Muscle of arm (tissue), 12 donors: Measurements from ENCODE around the gene MAOB. TPM values are rescaled to one million over a fixed set of nuclear protein-coding genes. Genes with fewer than 3 reads are reported as not detected.

Source experiments
- DNase-seq: peaks from one replicate; pipeline ENCODE4 v3.0.0-alpha.2; 2013
- polyA plus RNA-seq, 12 donors: library from polyadenylated mRNA; unstranded; fragments of 120-200 nt; gene quantifications; one replicate each; pipeline ENCODE4 v1.2.1, GENCODE V29; 2013; ENCODE audit not compliant: insufficient read length in 12 of 12

Gene MAOB
- polyA plus RNA-seq, 12 donors, result 0.73 to 8.2 (median 1.1) TPM; not detected in 1

DNA sequence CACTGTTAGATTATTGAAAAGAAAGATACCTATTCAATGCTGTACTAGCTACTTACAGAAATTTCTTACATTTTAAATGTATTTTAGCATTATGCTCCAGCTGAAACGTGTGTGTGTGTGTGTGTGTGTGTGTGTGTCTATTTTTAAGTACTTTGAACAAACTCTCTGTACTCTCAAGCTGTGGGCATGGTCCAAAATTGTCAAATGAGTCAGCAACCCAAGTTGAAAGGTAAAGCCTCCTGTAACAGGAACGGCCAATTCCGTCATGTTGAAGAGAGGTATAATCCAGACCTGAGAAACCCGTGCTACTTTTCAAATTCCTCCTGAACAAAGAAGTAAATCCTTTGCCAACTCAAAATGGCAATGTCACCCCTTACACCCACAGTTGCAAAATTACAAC is 20.5 kb downstream of the MAOB start:
- DNase-seq, result no peak

GRCh38 chrX:43860646-43861370 is 21.4 kb downstream of the MAOB start:
- DNase-seq, result no peak

DNA sequence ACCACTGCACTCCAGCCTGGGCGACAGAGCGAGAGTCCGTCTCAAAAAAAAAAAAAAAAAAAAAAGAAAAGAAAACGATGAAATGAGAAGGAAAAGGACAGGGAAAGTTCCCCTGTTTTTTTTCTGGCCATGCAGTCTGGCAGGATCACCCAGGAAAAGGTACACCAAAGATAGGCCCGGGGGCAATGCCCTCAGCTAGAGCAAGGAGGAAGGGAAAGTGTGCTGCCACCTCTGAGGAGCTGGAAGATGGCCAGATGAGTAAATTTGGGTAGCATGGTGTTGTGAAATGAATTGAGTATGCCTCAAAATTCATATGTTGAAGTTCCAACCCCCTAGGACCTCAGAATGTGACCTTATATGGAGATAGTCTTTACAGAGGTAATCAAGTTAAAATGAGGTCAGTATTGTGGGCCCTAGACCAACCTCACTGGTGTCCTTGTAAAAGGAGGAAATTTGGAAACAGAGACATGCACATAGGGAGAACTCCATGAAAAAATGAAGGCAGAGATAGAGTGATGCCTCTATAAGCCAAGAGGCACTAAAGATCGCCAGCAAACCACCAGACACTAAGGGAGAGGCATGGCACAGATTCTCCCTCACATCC is 28.9 kb downstream of the MAOB start:
- DNase-seq, result no peak

DNA sequence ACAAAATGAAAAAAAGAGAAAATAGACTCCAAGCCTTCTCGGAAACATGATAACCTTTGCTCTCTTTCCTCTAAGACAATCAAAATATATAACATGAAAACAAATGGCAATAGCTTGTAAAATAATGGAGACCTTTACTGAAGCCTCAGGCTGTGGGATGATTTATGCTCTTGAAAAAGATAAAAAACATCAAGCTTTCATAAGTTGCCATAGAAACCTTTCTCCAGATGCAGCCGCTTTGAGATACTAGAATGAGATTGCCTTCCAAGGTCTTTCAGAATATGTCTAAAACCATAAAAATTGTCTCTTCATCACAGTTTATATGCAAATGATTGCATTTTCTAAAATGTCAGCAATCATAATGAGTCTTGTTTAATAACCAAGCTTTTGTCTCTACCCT is 31.6 kb downstream of the MAOB start:
- DNase-seq, result no peak

GRCh38 chrX:43849173-43849572 is 33.1 kb downstream of the MAOB start:
- DNase-seq, result no peak

DNA sequence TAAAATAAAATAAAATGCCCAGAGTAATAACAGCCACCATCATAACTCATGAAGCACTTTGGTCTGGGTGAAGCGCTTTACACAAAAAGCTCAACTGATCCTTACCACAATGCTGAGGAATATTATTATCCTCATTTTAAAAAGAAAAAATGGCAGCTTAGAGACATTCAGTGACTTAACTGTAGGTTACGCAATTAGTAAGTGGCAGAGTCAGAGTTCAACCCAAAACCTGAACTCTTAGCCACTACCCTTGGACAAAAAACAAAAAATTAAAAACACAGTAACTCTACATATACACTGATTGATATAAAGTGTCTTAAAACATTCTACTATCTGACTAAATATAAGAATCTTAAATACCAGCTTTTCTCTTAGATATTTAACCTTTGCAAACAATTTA is 34.9 kb downstream of the MAOB start:
- DNase-seq, result no peak

- no peak for DNase-seq
Measured at GRCh38 chrX:43846558-43846957, 35.7 kb downstream of the MAOB start.

DNA sequence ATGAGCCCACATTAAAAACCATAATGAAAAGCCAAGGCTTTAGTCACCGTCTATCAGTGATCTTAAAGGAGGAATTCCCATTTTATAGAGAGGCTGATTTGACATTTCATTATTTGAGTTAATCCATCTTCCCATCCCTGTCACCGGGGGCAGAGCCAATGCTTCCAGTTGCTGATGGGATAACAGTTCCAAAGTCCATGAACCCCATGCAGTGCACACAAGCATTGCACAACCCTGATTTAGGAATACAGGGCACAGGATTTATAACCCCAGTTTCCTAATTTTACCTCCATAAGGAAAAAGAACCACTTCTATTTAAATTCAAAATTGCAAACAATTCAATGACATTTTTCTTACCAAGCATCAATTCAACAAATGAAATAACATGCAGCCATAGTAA is 36.5 kb downstream of the MAOB start:
- DNase-seq, result no peak

DNA sequence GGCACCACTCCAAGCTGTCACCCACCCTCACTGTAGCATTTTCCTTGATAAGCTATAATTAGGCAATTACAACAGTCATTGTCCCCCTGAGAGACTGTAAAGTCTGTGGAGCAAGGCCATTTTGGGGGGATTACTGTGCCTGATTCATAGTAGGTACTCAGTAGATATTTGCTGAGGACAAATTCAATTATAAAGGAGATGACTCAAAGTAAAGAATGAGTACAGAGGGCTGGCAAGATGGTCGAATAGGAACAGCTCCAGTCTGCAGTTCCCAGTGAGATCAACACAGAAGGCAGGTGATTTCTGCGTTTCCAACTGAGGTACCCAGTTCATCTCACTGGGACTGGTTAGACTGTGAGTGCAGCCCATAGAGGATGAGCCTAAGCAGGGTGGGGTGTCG is 42.0 kb downstream of the MAOB start:
- no peak for DNase-seq

DNA sequence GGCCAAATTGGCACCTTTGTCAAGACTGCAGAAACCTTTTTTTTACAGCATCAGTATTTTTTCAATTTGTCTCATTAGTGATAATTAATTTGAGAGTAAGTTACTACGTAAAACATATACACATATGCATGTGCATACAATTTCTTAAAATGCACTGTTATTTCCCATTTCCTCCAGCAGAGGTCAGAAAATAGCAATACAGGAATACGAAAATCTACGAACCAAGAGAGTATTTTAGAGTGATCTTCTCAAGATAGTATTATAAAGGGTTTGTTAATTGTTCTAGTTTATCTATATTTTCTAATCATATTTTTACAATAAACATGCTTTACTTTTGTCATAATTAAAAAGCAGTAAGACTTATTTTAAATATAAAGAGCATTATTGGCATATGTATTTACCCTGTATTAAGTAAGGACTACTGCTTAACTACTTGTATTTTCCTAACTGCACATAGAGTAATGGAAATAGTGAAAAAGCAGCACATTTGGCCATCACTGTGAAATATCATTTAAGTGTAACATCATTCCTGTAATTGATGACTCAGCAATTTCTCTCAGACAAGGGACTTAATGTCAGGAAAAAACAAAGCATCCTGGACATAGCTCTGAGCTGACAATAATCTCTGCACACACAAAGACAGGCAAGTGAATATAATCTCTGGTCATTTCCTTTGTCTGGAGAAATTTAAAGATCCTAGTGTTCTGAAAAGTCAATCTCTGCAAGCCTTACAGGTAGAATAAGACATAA is 45.6 kb downstream of the MAOB start:
- DNase-seq, result peak; percentile 15

- no peak for DNase-seq
Measured at GRCh38 chrX:43835559-43835958, 46.7 kb downstream of the MAOB start.

DNA sequence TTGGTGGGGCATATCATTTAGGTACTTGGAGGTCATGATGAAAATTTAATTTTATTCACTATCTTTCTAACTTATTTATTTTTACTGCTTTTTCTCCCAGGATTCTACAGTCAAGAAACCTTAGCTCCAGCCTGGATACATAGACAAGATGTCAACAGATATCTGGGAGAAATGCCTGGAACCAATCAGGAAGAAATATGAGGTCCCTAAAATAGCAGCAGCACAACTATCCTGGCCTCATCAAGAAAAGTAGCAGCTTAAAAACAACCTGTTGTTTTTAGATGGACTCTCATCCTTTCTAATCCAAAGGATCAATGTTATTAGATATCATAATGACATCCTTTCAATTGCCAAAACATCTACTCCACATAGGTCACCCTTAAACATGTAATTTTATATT is 54.5 kb downstream of the MAOB start:
- no peak for DNase-seq

DNA sequence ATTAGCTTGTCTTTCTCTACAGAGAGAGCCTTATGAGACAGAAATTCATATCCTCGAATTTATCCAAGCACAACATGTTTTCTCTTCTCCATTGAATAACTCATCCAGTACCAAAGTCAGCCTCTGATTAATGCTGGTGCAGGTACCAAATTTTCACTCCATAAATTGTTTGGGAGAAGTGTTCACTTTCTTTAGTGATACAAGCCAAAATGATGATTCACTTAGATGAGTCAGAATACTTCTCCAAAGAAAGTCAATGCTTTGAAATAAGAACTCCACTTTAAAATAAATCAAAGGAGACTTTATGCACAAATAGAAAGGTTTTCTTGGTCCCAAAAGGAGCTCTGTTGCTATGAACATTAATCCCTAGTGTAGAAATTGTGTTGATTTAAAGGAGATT is 60.2 kb downstream of the MAOB start:
- DNase-seq, result no peak

GRCh38 chrX:43817444-43817843 is 64.8 kb downstream of the MAOB start:
- DNase-seq, result no peak

DNA sequence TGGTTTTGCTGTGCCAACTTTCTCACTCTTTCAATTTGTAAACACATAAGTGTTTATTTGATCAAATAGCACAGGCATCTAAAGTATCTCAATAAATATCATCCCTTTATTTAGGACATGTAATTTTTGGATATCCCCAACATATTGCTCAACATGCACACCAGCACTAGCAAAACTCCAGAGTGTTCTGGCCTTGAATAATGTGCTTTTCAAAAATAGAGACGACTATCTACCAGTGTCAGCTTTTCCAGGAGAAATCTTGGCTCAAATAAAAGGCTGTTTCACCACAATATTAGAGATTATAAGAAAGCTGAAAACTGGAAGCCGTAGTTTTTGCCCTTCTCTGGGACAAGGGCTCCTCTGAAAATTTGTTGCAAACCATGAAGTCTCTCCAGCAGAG is 67.0 kb downstream of the MAOB start:
- no peak for DNase-seq

GRCh38 chrX:43813898-43814297 is 68.4 kb downstream of the MAOB start:
- no peak for DNase-seq

DNA sequence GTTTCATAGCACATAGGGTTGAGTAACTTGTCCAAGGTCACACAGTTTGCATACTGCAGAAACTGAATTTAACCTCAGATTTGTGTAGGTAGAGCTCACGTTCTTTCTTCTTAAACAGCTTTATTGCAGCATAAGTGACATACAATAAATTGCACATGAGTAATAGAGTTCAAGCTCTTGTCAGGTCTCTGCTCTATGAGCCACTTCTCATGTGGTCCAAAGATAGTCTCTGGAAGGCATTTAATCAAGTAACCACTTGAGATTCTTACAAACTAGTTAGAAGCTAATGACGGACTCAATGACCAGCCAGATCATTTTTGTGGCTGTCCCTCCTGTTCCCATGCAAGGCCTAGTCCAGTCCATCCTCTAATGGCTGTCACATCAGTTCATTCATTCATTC is 68.9 kb downstream of the MAOB start:
- DNase-seq, result no peak

DNA sequence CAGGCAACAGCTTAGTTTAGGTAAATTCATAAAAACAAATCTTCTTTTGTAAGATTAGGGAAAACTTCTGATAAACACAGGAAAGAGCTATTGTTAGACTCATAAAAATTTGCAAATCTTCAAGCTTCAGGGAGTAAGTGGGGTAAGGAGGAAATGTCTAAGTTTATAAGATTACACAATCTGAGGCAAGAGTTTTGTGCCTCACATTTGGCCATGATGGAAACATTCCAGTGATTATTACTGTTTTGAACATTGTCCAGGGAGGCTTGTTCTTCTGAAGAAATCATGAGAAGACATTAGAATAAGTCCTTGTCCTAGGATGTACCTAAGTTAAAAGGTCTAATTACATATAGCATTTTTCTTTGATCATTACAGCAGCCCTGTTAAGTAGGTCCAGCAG is 72.8 kb downstream of the MAOB start:
- no peak for DNase-seq

- DNase-seq, result no peak
Measured at GRCh38 chrX:43808231-43808630, 74.0 kb downstream of the MAOB start.

GRCh38 chrX:43805579-43805978 is 76.7 kb downstream of the MAOB start:
- DNase-seq, result no peak

DNA sequence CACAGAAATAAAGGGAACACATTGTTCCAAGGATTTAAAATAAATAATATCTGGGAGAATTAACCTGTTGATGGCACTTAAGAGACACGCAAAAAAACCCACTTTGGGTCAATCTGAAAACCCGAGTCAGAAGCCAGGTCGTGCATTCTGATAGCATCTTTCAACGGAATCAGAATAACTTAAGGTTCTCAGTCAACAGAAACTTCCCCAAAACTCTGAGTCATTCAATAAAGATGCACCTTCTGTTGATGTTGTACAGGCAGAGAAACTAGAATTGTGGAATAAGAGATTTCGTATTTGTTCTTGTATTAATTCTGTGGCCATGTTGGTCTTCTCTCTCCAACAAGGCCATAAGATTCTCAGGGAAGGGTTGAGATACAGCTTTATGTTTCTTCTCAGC is 78.2 kb downstream of the MAOB start:
- DNase-seq, result no peak

DNA sequence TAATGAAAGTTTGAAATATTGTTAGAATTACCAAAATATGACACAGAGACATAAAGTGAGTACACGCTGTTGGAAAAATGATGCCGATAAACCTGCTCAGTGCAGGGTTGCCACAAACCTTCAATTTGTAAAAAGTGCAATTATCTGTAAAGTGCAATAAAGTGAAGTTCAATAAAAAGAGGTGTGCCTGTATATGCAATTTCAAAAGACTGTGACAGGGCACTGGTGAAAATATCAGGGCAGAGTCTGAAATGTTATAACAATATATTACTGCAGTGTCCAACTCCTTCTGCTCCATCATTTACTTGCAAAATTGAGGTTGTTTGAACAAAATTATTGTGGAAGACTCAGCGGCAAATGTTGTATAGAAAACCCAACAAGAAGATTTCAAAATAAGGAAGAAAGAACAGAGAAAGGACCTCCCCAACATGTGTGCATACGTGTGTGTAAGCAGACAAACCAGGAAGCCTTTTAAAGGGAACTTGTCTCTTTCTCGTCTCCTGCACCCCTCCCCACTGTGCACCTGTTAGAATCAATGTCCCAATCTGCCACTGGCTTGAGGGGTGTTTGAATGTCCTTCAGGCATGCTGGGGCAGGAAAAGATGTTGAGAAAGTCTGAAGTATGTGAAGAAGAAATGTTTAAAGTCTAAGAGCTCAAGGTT is 96.2 kb downstream of the MAOB start:
- no peak for DNase-seq

DNA sequence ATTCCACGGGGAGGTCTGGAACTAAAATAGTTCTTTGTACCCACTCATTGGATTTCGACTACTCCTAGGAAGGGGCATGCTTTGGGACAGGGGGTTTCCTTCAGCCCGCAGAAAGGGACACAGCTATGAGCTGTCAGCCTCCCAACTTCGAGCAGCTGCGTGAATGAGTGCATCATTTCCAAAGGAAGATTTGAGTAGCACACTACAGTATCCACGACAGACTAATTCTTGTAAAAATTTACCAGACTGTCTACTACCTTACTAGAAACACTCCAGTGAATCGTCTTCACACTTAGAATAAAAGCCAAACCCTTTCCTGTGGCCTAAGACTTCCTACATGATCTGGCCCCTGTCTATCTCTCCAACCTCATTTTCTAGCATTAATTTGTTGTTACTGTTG is 124.2 kb downstream of the MAOB start:
- DNase-seq, result no peak
